Measurements from ENCODE around the gene MED13L.

The MED13L gene

GRCh38 chr12:116277467-116278278, at the start of gene MED13L:
Gene MED13L, minus strand, starts transcription at chr12:116277693. Its CDS starts 562 bp downstream, at chr12:116277131.
- peak; percentile 82 to 88 for DNase-seq

GRCh38 chr12:116325336-116325664, 47.8 kb upstream of the MED13L start:
- DNase-seq, result no peak

- DNase-seq, result peak; percentile 65 to 70
Observed at GRCh38 chr12:116324654-116325335, 47.3 kb upstream of the MED13L start.

GRCh38 chr12:116323406-116324386, 46.2 kb upstream of the MED13L start:
- peak; percentile 59 to 62 for DNase-seq

- DNase-seq, result no peak
Observed at GRCh38 chr12:116321913-116322312, 44.4 kb upstream of the MED13L start.

- no peak for DNase-seq
Observed at GRCh38 chr12:116320791-116321217, 43.3 kb upstream of the MED13L start.

- peak; percentile 91 to 92 for DNase-seq
Observed at GRCh38 chr12:116319898-116320621, 42.6 kb upstream of the MED13L start.

GRCh38 chr12:116319233-116319897, 41.9 kb upstream of the MED13L start:
- DNase-seq, result no peak

- no peak for DNase-seq
Observed at GRCh38 chr12:116318576-116319232, 41.2 kb upstream of the MED13L start.

GRCh38 chr12:116317986-116318575, 40.6 kb upstream of the MED13L start:
- DNase-seq, result no peak

- DNase-seq, result no peak
Observed at GRCh38 chr12:116317139-116317538, 39.6 kb upstream of the MED13L start.

- DNase-seq, result peak in 1 of 2 donors; percentile 68
Observed at GRCh38 chr12:116314477-116314876, 37.0 kb upstream of the MED13L start.

- DNase-seq, result no peak
Observed at GRCh38 chr12:116313194-116313927, 35.9 kb upstream of the MED13L start.

GRCh38 chr12:116310082-116310481, 32.6 kb upstream of the MED13L start:
- no peak for DNase-seq

- no peak for DNase-seq
Observed at GRCh38 chr12:116309343-116309742, 31.9 kb upstream of the MED13L start.

- DNase-seq, result no peak
Observed at GRCh38 chr12:116308647-116309046, 31.2 kb upstream of the MED13L start.

GRCh38 chr12:116306968-116307367, 29.5 kb upstream of the MED13L start:
- DNase-seq, result no peak

GRCh38 chr12:116306506-116306905, 29.0 kb upstream of the MED13L start:
- DNase-seq, result no peak

- no peak for DNase-seq
Observed at GRCh38 chr12:116304621-116305020, 27.1 kb upstream of the MED13L start.

- peak; percentile 23 to 45 for DNase-seq
Observed at GRCh38 chr12:116303929-116304328, 26.4 kb upstream of the MED13L start.

Data from inflammatory macrophage treated with lipopolysaccharide for 1 hour (primary cell).